Loucy (cell line): Measurements from ENCODE around the gene TBC1D7.

Experiments
- EZH2phosphoT487 ChIP-seq: fragments of 200-600 bp; IDR thresholded peaks from 2 replicates; pipeline ENCODE4 v1.6.1; 2018; ENCODE audit warnings: antibody characterized with exemption, mild to moderate bottlenecking, moderate library complexity, borderline replicate concordance
- TF ChIP-seq, protein P1 (sequence below): fragments of 200-600 bp; sonication (generic); conservative IDR thresholded peaks from 2 replicates; pipeline ENCODE4 v1.5.1; 2014; ENCODE audit warnings: mild to moderate bottlenecking, antibody characterized with exemption, low read length

DNA sequence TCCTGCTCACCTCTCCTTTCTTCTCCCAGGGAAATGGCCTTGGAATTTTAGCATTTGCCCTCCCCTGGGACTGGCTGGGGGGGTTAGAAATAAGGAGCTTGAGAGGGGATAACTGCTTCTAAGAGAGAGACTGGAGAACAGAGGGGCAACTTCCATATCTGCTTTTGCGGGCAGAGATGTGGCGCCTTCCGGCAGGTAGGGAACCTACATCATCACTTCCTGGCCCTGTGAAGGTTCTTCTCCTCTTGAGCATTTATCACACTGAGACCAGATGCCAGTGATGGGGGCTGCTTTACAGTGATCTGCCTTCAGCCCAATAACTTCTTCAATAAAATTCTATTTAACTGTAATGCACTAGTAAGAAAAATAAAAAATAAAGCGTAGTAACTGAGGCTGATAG lies 48.1 kb downstream of the TBC1D7 start:
- TF ChIP-seq, protein P1, sequence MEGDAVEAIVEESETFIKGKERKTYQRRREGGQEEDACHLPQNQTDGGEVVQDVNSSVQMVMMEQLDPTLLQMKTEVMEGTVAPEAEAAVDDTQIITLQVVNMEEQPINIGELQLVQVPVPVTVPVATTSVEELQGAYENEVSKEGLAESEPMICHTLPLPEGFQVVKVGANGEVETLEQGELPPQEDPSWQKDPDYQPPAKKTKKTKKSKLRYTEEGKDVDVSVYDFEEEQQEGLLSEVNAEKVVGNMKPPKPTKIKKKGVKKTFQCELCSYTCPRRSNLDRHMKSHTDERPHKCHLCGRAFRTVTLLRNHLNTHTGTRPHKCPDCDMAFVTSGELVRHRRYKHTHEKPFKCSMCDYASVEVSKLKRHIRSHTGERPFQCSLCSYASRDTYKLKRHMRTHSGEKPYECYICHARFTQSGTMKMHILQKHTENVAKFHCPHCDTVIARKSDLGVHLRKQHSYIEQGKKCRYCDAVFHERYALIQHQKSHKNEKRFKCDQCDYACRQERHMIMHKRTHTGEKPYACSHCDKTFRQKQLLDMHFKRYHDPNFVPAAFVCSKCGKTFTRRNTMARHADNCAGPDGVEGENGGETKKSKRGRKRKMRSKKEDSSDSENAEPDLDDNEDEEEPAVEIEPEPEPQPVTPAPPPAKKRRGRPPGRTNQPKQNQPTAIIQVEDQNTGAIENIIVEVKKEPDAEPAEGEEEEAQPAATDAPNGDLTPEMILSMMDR, result no peak
- no peak for TF ChIP-seq EZH2phosphoT487
